ENCODE data around the gene SYNE1. TPM values are rescaled to one million over a fixed set of nuclear protein-coding genes. Genes with fewer than 3 reads are reported as not detected.
A peak's percentile ranks its signal among the peaks of the same experiment; 100 is the strongest.
"Not testable (repeated sequence)": the region's sequence is repeated elsewhere in the genome, so short reads cannot be mapped to it uniquely, and the experiment has no call there.

SYNE1 gene, protein sequence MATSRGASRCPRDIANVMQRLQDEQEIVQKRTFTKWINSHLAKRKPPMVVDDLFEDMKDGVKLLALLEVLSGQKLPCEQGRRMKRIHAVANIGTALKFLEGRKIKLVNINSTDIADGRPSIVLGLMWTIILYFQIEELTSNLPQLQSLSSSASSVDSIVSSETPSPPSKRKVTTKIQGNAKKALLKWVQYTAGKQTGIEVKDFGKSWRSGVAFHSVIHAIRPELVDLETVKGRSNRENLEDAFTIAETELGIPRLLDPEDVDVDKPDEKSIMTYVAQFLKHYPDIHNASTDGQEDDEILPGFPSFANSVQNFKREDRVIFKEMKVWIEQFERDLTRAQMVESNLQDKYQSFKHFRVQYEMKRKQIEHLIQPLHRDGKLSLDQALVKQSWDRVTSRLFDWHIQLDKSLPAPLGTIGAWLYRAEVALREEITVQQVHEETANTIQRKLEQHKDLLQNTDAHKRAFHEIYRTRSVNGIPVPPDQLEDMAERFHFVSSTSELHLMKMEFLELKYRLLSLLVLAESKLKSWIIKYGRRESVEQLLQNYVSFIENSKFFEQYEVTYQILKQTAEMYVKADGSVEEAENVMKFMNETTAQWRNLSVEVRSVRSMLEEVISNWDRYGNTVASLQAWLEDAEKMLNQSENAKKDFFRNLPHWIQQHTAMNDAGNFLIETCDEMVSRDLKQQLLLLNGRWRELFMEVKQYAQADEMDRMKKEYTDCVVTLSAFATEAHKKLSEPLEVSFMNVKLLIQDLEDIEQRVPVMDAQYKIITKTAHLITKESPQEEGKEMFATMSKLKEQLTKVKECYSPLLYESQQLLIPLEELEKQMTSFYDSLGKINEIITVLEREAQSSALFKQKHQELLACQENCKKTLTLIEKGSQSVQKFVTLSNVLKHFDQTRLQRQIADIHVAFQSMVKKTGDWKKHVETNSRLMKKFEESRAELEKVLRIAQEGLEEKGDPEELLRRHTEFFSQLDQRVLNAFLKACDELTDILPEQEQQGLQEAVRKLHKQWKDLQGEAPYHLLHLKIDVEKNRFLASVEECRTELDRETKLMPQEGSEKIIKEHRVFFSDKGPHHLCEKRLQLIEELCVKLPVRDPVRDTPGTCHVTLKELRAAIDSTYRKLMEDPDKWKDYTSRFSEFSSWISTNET (N-terminal part only)
- 100 to 1,000 TPM; 411 to 622 (median 490) TPM for total RNA-seq

DNA sequence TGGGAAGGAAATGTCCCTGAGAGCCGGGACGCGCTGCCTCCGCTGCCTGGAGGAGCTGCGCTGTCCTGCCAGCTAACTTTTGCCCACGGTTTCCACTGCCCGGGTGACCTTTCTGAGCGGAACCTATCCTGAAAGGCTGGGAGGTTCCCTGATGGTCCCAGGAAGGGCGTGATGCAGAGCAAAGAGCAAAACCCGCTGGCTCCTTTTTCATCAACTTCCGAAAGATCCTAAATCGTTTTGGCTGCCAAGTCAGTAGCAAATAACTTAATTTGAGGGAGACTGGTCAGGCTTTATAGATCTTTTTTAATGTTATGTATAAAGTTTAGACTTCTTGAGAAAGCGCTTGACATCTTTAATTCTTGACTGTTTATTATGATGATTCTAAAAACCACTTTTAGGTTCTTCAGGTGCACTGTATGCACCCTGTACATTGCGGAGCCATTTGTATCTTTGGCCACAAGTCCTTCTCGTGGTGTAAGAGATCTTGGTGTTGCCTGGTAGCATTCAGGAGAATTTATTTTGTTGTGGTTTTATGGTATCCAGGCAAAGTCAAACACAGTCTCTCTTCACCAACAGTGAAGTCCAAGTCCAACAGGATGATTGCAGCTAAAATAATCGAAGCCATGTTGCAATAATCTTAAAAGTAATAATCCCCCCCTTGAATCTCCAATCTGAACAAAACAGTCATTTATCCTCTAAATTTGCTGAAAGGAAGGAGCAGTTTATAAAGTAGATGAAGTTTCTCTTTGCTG lies at the start of gene SYNE1:
Gene SYNE1, minus strand, starts transcription at position 67 of the 752 bp plus-strand sequence. CDS start 9,031 bp downstream, outside the sequence.
- Histone ChIP-seq H3K9me3 (no peaks in the 10 kb centered on the region), H3K27me3 (no peaks in the 10 kb centered on the region), H3K27ac (peak within 1 kb of the TSS in 2 of 3 donors; percentile 12 to 51), H3K4me3 (replicated peaks in 1 of 3) (peak within 1 kb of the TSS in 2 of 3 donors; percentile 38 to 48), H3K4me1 (peaks cover 0 to 3% of the 10 kb centered on the region in 2 donors), H3K36me3 (no peaks in the 10 kb centered on the region)
- WGBS, 2 donors: 30 to 32% methylated on average over 16 of the region's 16 CpGs
- TF ChIP-seq, protein P1, sequence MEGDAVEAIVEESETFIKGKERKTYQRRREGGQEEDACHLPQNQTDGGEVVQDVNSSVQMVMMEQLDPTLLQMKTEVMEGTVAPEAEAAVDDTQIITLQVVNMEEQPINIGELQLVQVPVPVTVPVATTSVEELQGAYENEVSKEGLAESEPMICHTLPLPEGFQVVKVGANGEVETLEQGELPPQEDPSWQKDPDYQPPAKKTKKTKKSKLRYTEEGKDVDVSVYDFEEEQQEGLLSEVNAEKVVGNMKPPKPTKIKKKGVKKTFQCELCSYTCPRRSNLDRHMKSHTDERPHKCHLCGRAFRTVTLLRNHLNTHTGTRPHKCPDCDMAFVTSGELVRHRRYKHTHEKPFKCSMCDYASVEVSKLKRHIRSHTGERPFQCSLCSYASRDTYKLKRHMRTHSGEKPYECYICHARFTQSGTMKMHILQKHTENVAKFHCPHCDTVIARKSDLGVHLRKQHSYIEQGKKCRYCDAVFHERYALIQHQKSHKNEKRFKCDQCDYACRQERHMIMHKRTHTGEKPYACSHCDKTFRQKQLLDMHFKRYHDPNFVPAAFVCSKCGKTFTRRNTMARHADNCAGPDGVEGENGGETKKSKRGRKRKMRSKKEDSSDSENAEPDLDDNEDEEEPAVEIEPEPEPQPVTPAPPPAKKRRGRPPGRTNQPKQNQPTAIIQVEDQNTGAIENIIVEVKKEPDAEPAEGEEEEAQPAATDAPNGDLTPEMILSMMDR (IDR thresholded peaks at IDR 0.05): no peak
- no peak for TF ChIP-seq POLR2A (IDR thresholded peaks at IDR 0.05)
- intact Hi-C loops (cut with DNase I): no loop called here
- no peak for DNase-seq

DNA sequence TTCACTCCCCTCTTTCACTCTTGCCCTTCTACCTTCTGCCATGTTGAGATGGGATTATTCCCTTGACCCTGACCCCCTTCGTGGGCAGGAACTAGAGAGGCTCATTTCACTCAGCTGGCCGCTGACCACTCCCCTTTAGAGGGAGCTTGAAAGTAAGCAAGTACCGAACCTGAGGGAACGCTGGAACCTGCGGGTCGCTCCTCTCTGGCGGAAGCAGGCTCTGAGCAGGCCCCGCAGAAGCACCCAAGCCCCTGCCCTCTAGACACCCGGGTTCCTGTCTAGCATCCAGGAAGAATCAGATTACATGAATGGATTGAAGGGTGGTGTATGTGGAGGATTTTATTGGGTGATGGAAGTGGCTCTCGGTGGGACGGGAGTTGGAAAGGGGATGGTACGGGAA lies 48.7 kb upstream of the SYNE1 start:
- Histone ChIP-seq H3K4me1 (no peaks in the 10 kb centered on the region), H3K4me3 (replicated peaks in 1 of 3) (no peak overlapping the region), H3K27me3 (no peaks in the 10 kb centered on the region), H3K36me3 (no peaks in the 10 kb centered on the region), H3K9me3 (no peaks in the 10 kb centered on the region), H3K27ac (no peak overlapping the region)
- no peak for TF ChIP-seq POLR2A (IDR thresholded peaks at IDR 0.05)
- TF ChIP-seq, protein P1 (IDR thresholded peaks at IDR 0.05): no peak
- 92 to 95% methylated on average over 12 of the region's 12 CpGs for WGBS, 2 donors
- intact Hi-C loops (cut with DNase I): no loop called here
- no peak for DNase-seq

DNA sequence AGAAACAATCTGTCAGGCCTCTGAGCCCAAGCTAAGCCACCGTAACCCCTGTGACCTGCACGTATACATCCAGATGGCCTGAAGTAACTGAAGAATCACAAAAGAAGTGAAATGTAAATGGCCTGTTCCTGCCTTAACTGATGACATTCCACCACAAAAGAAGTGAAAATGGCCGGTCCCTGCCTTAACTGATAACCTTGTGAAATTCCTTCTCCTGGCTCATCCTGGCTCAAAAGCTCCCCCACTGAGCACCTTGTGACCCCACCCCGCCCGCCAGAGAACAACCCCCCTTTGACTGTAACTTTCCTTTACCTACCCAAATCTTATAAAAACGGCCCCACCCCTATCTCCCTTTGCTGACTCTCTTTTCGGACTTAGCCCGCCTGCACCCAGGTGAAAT lies 45.8 kb upstream of the SYNE1 start:
- WGBS, 2 donors: 53 to 63% methylated on average over 8 of the region's 8 CpGs
- H3K27me3 ChIP-seq; H3K27ac ChIP-seq; H3K36me3 ChIP-seq; intact Hi-C loops (cut with DNase I); H3K9me3 ChIP-seq; H3K4me3 ChIP-seq (replicated peaks in 1 of 3); H3K4me1 ChIP-seq; DNase-seq: not testable (repeated sequence)

- intact Hi-C loops (cut with DNase I): no loop called here
- H3K4me3 ChIP-seq (replicated peaks in 1 of 3): no peak overlapping the region
- H3K36me3 ChIP-seq: no peaks in the 10 kb centered on the region
- TF ChIP-seq, protein P1 (IDR thresholded peaks at IDR 0.05): no peak
- no peaks in the 10 kb centered on the region for H3K4me1 ChIP-seq
- 54 to 63% methylated on average over 8 of the region's 8 CpGs for WGBS, 2 donors
- H3K27ac ChIP-seq: no peak overlapping the region
- no peaks in the 10 kb centered on the region for H3K9me3 ChIP-seq
- DNase-seq: no peak
- no peaks in the 10 kb centered on the region for H3K27me3 ChIP-seq
Observed at GRCh38 chr6:152682141-152682540, 45.0 kb upstream of the SYNE1 start.
